Right lobe of liver (tissue), 6 donors: Measurements from ENCODE around the gene KIRREL3. TPM values are rescaled to one million over a fixed set of nuclear protein-coding genes. Genes with fewer than 3 reads are reported as not detected.

Experiments used
- ATAC-seq, 4 donors: fragments of 200-7000 bp; cut with Tn5 transposase; one replicate each; pipeline ENCODE4 v1.9.1; 2020; ENCODE audit warnings: mild to moderate bottlenecking in 4 of 4, moderate library complexity in 4 of 4
- DNase-seq, 3 donors: peaks; one replicate each; pipeline ENCODE4 v3.0.0-alpha.2; 2020
- H3K27ac ChIP-seq, 3 donors: fragments of 200-600 bp; one replicate each; pipeline ENCODE4 v1.8.0; 2022
- H3K27me3 ChIP-seq, 2 donors: fragments of 200-600 bp; one replicate each; pipeline ENCODE4 v1.8.0; 2022
- H3K36me3 ChIP-seq, 4 donors: fragments of 200-600 bp; sonication (generic) in 1 of 4; one replicate each; pipeline versions ENCODE4 v1.5.1 to v1.8.0; 2017 to 2022; ENCODE audit warnings: control low read depth in 1 of 4
- H3K4me1 ChIP-seq, 4 donors: fragments of 200-600 bp; sonication (generic) in 1 of 4; one replicate each; pipeline versions ENCODE4 v1.5.1 to v1.8.0; 2017 to 2022; ENCODE audit warnings: control low read depth in 1 of 4
- H3K4me3 ChIP-seq, 3 donors: fragments of 200-600 bp; one replicate each; pipeline ENCODE4 v1.8.0; 2022
- H3K9me3 ChIP-seq, 4 donors: fragments of 200-600 bp; sonication (generic) in 1 of 4; one replicate each; pipeline versions ENCODE4 v1.5.1 to v1.8.0; 2017 to 2022; ENCODE audit warnings: control low read depth in 1 of 4
- CTCF ChIP-seq, 4 donors: fragments of 200-600 bp in 3 of 4; fragments of 450-650 bp in 1 of 4; IDR thresholded peaks; one replicate each; pipeline versions ENCODE4 v1.5.1 to v1.8.0; 2016 to 2022; ENCODE audit warnings: antibody characterized with exemption in 4 of 4, mild to moderate bottlenecking in 2 of 4
- POLR2A ChIP-seq: fragments of 450-650 bp; IDR thresholded peaks from one replicate; pipeline ENCODE4 v1.6.1; 2017; ENCODE audit warnings: antibody characterized with exemption, mild to moderate bottlenecking
- WGBS: methylation state at CpG from one replicate; pipeline ENCODE4 v1.1.6; 2018; ENCODE audit warnings: low coverage, low lambda C conversion rate; ENCODE audit not compliant: insufficient coverage; ENCODE audit errors: missing lambda C conversion rate; 5-methylcytosine and 5-hydroxymethylcytosine counted together
- intact Hi-C, 2 donors: fragments of 100-400 bp; cut with DNase I; formaldehyde crosslinking; loops; one replicate each; pipeline versions ENCODE4 v1.11.2 to v1.14.1; 2022
- total RNA-seq, 6 experiments: library from RNA; depleted of rRNA in 2 of 6; stranded (reverse); fragments of >200 nt in 2 of 6; fragmentation: NEBNext Ultra II Directional in 3 of 6; extraction: Animal tissue kit (Norgen Biotek cat#: 25700) in 3 of 6; gene quantifications; one replicate each; pipeline versions ENCODE4 v1.1.0 to v1.2.4, GENCODE V29; 2016 to 2023
- donor health status: DM: no; HTN: yes; CAD: no.
- donor health status: DM: no; HTN: no; CAD: no.
- donor health status: DM: no; HTN: no; CAD: no.
- donor health status: DM: no; HTN: yes; CAD: no.
- donor health status: DM: no; HTN: yes; CAD: no.

KIRREL3 gene
- total RNA-seq, 6 experiments from 2014 or later, result not detected

GRCh38 chr11:126834573-126834972, 166.0 kb downstream of the KIRREL3 start:
- H3K27ac ChIP-seq, result no peak overlapping the region
- no peak overlapping the region for H3K4me3 ChIP-seq
- no peaks in the 10 kb centered on the region for H3K36me3 ChIP-seq
- 85% methylated on average over 7 of the region's 8 CpGs for WGBS
- no peaks in the 10 kb centered on the region for H3K27me3 ChIP-seq
- no peaks in the 10 kb centered on the region for H3K4me1 ChIP-seq
- ATAC-seq (no peak), DNase-seq (no peak)
- no peaks in the 10 kb centered on the region for H3K9me3 ChIP-seq
- intact Hi-C loops, result no loop called here
- no peak for TF ChIP-seq CTCF (IDR thresholded peaks at IDR 0.05)
- no peak for TF ChIP-seq POLR2A

DNA sequence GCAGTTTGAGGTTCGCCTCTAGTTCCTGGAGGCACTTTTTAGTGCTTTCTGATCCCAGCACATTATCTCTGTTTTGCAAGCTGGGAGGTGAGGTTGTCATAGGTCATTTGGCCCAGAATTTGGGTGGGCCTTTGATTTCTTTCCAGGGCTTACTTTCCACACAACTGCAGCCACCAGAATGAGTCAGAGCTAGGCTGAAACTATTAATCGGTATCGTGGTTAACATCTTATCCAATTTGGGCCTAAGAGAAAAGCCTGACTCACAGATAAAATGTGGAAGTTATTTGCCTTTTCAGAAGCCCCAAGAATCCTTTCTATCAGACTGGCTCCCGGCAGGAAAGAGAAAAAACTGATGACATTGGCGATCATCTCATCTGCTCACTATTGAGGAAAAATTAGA, 166.4 kb downstream of the KIRREL3 start:
- TF ChIP-seq CTCF (IDR thresholded peaks at IDR 0.05) (no peak), POLR2A (no peak)
- no peaks in the 10 kb centered on the region for H3K4me1 ChIP-seq
- H3K4me3 ChIP-seq, result no peak overlapping the region
- ATAC-seq, result no peak
- no peaks in the 10 kb centered on the region for H3K9me3 ChIP-seq
- no peaks in the 10 kb centered on the region for H3K36me3 ChIP-seq
- no peak overlapping the region for H3K27ac ChIP-seq
- intact Hi-C loops, result no loop called here
- 76% methylated on average over 5 of the region's 5 CpGs for WGBS
- H3K27me3 ChIP-seq, result no peaks in the 10 kb centered on the region
- no peak for DNase-seq

GRCh38 chr11:126833065-126833464, 167.5 kb downstream of the KIRREL3 start:
- intact Hi-C loops, result no loop called here
- H3K4me3 ChIP-seq, result no peak overlapping the region
- DNase-seq (no peak), ATAC-seq (no peak)
- WGBS, result 60% methylated on average over 1 of the region's 1 CpG
- no peaks in the 10 kb centered on the region for H3K27me3 ChIP-seq
- no peak overlapping the region for H3K27ac ChIP-seq
- H3K4me1 ChIP-seq, result no peaks in the 10 kb centered on the region
- TF ChIP-seq POLR2A (no peak), CTCF (IDR thresholded peaks at IDR 0.05) (no peak)
- no peaks in the 10 kb centered on the region for H3K9me3 ChIP-seq
- H3K36me3 ChIP-seq, result no peaks in the 10 kb centered on the region

- ATAC-seq, result no peak
These were observed 168.2 kb downstream of the KIRREL3 start for GRCh38 chr11:126832387-126832786.

More at GRCh38 chr11:126832387-126832786, 168.2 kb downstream of the KIRREL3 start:
- no peak overlapping the region for H3K4me3 ChIP-seq
- no peaks in the 10 kb centered on the region for H3K9me3 ChIP-seq
- H3K27me3 ChIP-seq, result no peaks in the 10 kb centered on the region
- no peak overlapping the region for H3K27ac ChIP-seq
- 59% methylated on average over 4 of the region's 6 CpGs for WGBS
- TF ChIP-seq CTCF (IDR thresholded peaks at IDR 0.05) (no peak), POLR2A (no peak)
- intact Hi-C loops, result no loop called here
- no peaks in the 10 kb centered on the region for H3K36me3 ChIP-seq
- DNase-seq, result no peak
- H3K4me1 ChIP-seq, result no peaks in the 10 kb centered on the region
